ENCODE data around the gene TENM4. TPM values are rescaled to one million over a fixed set of nuclear protein-coding genes. Genes with fewer than 3 reads are reported as not detected.

The TENM4 gene
- total and polyA plus RNA-seq, 2 of the 8 experiments (the other 6 are each of a cell fraction or from before 2014, with no cell fraction given), result 3.5 to 7.2 TPM

DNA sequence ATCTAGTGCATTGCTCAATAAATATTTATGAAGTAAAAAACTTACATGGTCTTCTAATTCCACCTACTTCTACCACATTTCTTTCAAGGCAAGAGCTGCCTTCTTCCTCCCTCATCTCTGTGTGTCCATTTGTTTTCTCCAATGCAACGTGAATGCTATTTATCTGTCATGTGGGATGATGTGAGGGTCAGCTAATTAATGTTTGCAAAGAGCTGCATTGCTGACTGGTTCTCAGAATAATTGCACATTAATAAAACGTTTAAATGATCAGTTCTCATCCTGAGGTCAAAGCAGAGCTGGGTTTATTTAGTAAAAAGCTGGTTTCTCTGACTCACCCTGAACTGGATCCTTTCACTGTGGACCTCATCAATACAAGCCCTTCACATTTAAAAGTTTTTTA is 8.7 kb downstream of the TENM4 start (continued):
- TF ChIP-seq SAP30 (IDR thresholded peaks at IDR 0.05; ENCODE audit: insufficient read depth, insufficient replicate concordance, low read length) (no peak), SP2 (IDR thresholded peaks at IDR 0.05; ENCODE audit: low read length) (no peak), RBBP5 (IDR thresholded peaks at IDR 0.05; ENCODE audit: borderline replicate concordance, low read depth, low read length) (no peak), NANOG (IDR thresholded peaks at IDR 0.05; ENCODE audit: insufficient read depth, low read depth, low read length, poor library complexity, severe bottlenecking) (no peak), BACH1 (IDR thresholded peaks at IDR 0.05; ENCODE audit: low read length) (no peak)
